GM21526 (cell line): ENCODE measurements around the gene WFS1.

ENCODE experiments used
- ATAC-seq: cut with Tn5 transposase; IDR thresholded peaks from one replicate; pipeline ENCODE4 v1.9.1; 2021; ENCODE audit warnings: moderate library complexity; ENCODE audit not compliant: unreplicated experiment, low FRiP score

WFS1 gene

GRCh38 chr4:6322067-6322760 is 52.6 kb downstream of the WFS1 start:
- no peak for ATAC-seq

GRCh38 chr4:6322761-6323566 is 53.3 kb downstream of the WFS1 start:
- no peak for ATAC-seq

DNA sequence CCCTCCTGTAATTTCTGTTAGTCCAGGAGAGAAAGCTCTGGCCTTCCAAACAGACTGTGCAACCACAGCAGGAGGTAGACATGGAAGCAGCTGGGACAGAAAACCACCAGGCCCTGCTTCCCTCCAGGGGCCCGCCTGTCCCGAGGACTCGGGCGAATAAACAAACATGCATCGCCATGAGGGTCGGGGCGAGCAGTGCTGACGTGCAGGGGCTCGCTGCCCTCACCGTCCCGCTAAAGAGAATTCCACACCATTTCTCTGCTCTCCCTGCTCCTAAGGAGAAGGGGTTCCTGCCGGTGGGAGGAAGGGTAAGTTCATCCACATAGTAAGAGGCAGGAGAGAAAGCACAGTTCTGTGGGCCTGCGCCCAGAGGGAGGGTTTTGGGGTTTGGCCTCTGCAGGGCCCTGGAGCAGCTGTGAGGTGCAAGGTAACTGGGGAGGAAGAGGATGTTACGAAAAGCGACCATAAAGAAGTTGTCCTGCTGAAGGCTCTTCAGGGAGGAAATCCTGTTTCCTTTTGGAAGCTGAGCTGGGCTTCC is 54.9 kb downstream of the WFS1 start:
- ATAC-seq: no peak

DNA sequence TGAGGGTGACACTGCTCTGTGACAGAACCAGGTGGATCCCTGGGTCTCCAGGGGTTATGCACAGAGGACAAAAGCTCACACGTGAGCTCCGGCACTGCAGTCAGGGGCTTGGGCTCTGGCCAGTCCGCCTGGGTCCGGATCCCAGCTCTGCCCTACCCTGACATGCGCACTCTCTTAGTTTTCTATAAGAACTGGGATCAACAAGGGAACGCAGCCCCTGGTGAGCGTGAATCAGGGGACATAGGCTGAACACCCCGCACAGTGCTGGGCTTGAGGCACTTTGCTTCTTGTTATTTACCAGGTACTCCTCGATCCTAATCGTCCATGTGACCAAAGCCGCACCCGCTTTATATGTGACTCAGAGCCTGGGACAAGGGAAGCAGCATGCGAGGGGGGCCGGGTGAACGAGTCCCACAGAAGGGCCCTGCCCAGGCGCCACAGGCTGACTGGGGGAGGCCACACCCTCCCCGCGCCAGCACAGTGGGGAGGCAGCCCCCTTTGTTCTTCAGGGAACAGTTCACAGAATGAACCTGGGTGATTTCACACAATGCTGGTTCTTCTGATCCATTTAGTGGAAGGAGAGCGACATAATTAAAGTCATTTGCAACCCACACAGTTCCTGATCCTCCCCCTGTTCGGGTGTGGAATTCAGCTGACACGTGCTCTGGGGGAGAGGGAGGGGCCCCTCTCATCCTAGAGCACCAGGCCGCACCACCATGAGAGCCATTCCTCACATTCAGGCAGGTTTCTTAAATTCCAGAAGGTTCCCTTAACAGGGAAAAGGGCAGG is 55.5 kb downstream of the WFS1 start:
- no peak for ATAC-seq

DNA sequence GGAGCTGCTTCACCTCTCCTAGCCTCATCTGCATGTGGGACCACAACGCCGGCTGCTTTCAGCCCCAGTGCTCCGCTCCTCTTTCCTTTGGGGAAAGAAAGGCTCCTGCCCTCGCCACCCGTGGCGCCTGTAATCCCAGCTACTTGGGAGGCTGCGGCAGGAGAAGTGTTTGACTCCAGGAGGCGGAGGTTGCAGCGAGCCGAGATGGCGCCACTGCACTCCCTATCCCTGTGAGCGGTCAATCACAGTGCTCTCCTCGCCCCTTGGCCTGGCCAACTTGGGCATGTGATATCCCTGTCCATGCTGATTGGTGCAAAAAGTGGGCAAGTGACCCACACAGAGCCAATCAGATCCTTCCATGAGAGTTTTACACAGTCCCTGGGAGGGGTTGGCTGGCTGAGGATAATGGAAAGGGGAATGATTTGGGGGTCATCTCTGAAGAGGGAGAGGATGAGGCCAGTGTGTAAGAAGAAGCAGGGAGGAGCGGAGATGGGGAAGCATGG is 56.2 kb downstream of the WFS1 start:
- ATAC-seq: no peak

DNA sequence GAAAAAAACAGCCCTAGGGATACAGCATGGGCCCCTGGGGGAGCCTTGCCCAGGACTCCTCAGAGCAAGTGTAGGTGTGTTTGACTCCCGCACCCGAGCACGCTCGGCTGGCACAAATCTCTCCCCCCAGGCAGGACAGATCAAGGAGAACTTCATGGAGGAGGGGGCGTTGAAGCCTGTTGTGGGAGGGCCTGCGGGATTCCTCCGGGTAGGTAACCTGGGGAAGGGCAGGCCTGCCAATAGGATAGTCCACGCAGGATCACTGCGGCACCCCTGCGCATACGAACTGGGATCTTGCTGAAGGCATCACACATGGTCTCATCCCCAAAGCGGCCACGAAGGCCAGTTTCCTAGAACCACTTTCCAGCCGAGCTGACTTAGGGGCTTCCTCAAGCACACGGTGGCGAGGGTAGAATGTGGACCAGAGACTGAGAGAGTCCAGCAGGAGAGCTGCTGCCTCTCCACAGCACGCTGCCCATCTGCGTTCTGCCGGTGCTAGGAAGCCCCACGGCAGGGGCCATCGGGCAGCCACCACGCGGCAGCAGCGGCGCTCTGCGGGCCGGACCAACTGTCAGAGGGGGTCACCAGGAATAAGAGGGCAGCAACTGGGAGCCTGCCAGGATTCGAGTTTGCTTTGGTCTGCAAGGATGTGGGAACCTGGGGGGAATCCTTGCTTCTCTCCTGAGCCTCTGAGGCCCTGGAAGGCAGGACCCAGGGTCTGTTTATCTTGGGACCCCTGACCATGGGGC is 56.8 kb downstream of the WFS1 start:
- no peak for ATAC-seq

DNA sequence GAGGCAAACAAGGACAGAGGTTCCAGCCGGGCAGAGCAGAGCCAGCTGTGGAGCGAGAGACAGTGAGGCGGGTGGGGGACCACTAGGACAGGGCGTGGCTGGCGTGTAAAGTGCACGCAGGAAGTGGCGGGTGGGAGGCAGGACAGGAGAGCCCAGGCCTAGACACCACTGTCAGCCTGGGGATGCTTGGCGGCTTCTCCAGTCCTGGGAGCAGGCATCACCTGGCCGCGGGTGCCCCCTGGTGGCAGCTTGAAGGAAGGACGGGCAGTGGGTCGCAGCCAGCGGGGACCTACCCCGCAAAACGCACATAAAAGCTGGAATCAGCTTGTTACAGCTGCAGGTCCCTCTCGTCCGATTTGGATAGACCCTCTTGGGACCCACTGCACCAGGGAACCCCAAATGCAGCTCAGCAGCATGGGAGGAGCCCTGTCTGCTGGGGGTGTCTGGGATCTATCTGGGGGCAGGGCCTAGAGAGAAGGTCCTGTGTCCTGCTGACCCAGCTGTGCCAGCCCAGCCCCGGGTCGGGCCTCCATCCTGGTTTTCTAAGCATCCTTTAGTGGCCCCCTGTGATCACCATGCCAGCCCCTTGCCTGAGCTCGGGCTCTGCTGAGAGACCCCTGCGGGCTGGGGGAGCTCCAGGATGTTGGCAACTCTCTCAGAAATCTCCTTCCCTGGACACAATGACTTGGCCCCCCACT is 57.7 kb downstream of the WFS1 start:
- ATAC-seq: no peak

DNA sequence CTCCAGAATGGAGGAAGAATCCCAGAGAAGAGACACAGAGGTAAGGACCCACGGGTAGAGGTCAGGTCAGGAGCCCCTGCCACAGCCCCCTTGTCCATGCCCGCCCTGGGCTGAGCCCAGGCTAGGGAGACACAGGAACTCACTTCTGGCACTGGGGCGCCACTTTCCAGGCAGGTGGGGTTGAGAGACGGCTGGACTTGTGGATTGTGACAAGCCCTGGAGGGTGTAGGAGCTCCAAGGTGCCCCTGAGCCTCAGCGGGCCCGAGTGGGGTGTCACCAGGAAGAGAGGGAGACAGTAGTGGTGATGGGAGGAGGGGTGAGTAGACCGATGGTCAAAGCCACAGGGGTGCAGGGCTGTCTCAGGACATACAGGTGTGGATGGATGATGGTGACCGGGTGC is 58.9 kb downstream of the WFS1 start:
- no peak for ATAC-seq

- ATAC-seq: no peak
Observed at GRCh38 chr4:6329478-6330383, 60.1 kb downstream of the WFS1 start.

- no peak for ATAC-seq
Observed at GRCh38 chr4:6330384-6330767, 60.7 kb downstream of the WFS1 start.

GRCh38 chr4:6331018-6331417 is 61.4 kb downstream of the WFS1 start:
- ATAC-seq: no peak

DNA sequence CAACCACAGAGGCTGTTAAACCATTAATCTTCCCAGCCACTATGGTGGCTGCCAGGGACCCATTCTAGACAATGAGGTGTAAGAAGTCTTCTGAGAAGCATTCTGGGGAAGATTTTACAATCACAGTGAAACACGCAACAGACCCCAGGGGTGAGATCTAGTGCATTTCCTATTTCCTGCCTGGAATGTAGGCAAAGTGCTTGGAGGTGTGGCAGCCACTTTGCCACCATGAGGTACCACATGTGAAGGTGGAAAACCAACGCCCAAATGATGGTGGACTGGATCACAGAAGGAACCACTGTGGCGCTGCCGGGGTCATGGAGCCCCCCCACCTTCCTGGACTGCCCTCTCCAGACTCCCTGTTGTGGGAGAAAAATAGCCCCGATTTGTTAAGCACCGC is 61.8 kb downstream of the WFS1 start:
- no peak for ATAC-seq

DNA sequence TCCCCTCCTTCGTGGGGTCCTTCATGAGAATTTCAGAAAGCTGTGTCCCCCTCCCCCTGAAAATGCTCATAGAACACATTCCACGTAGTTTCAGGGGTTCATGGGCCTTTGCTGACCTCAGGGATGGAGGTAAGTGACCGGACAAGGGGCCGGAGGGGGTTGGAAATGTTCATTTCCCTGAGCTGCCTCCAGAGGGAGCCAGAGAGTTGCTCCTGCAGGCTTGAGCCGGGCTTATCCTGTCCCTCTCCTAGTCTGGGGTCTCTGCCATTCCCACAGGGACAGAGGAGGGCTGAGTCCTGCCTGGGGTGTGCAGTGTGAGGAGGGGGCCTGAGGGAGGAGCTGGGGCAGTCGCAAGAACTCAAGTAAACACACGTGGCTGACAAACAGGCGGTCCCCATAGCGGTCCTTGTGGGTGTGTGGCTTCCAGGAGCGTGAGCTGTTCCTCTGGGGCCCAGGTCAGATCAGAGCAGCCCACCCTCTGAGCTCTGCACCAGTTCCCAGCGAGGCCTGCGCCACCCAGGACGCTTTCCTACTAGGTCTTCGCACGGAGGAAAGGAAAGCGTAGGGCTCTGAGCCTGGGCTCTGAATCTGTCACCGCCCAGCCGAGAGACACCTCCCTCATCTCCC is 62.5 kb downstream of the WFS1 start:
- no peak for ATAC-seq

DNA sequence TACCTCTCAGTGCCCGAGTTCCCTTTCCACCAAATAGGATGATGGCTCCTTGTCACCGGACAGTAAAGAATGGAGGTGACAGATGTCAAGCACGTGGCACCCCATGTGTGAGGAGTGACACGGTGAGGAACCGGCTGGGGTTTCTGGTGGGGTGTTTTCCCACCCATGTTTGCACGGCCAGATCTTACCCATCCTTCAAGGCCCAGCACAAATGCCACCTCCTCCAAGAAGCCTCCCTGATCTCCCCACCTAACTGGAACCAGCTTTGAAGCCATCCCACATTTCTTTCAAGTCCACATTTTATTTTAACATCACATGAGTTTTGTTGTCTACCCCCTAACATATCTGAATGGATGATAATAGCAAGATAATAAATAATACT is 63.0 kb downstream of the WFS1 start:
- no peak for ATAC-seq

DNA sequence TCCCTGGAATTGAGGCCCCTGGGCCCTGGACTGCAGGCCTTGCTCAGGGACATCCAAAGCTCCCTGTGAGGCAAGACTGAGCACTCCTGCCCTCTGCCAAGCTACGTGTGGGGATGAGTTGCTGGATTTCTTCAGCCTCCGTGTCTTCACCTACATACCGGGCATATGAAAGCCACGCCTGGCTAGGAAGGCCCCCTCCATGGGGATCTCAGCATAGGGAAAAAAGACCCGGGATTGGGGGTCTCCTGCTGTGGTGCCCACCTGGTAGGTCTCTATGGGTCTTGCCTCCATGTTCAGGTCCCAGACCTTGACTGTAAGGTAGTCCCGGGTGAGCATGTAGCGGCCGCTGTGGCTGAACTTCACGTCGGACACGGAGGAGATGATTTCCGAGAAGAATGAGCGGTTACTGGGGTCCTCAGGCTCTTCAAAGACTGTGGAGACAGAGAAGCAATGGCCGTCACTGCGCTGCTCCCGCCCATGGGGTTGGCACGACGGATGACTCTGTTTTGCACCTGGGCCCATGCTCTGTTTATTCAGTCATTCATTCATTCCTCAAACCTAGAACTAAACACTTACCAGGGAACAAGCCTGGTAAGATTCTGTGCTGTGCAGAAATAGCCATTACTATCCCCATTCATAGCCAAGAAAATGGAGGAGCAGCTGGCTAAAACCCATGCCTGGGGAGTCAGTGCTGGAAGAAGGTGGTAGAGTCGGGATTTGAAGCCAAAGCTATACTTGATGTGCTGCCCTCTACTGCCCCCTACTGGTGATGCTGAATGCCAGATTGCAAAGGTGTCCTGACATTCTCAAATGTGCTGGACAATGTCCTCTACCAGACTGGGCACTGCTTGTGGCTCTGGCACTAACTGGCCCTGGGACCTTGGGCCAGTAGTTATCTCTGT is 63.9 kb downstream of the WFS1 start:
- no peak for ATAC-seq

DNA sequence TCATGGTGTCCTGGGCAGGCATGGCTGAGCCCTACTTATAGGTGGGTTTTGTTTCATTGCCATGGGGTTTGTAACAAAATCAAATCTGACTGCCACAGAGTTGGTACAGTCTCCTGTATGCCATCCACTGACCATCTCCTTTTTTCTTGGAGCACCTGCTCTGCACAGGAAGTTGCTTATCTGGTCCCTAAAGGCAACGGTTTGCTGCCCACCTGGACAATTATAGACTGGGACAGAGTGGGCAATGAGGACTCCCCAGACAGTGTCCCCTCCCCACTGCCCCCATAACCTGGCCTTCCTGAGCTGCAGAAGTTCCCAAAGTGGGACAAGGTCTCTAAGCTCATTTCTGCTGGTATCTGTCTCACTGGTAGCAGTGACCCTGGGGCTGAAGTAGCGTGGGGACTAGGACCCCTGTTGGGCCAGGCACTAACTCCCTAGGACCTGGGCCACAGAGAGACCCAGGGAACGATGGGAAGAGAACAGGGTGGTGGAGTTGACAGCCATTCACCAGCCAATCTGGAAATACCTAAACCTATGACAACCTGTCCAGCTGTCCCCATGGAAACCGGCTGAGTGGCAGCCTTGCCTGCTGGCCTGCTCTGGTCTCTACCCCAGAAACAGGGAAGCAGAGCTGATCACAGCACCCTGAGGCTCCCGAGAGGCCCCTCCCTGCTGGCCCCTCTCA is 64.7 kb downstream of the WFS1 start:
- ATAC-seq: no peak
